ENCODE measurements around the gene NUAK1. TPM values are rescaled to one million over a fixed set of nuclear protein-coding genes. Genes with fewer than 3 reads are reported as not detected.
A peak's percentile ranks its signal among the peaks of the same experiment; 100 is the strongest.

Gene NUAK1
- total and polyA plus RNA-seq, 9 donors = 5.8 to 14.0 (median 9.1) TPM

DNA sequence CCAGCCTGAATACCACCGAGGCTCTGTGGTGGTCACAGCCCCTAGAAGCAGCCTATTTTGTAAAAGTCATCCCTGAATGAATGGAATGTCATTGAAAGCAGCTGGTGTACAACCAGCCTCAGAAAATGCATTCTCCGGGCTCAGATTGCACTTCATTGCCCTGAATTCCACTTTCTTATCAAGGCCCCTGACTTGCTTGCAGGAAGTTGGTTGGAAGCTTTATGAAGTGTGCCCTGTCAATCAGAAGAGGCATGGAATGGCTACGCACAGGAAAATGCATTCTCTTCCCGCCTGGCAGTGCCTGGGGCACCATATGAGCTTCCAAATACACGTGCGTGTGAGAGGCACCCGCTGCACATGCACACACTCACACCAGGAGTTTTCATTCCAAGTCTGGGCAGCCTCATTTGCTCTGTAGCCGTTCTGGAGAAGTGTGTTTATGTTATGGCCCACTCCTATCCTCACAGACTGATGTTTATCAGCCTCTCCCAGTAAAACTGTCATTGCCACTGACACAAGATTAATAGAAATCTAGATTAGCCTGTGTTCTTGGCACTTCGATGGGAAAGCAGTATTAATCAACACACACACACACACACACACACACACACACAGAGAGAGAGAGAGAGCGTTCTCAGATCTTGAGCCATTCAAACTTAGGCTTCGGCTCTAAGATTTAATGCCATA, 63.9 kb downstream of the NUAK1 start:
- peaks cover 12% of the 10 kb centered on the region for H3K4me1 ChIP-seq (ENCODE audit: control insufficient read depth, insufficient read depth, low read length)
- H3K9me3 ChIP-seq (replicated peaks; ENCODE audit: control insufficient read depth, low read depth, low read length) = no peaks in the 10 kb centered on the region
- no peak for DNase-seq
- no peak overlapping the region for H3K4me3 ChIP-seq (ENCODE audit: low read length)
- no CpG with 5 or more reads among the region's 11 CpGs for WGBS (ENCODE audit: insufficient coverage)
- no peaks in the 10 kb centered on the region for H3K27me3 ChIP-seq (ENCODE audit: control insufficient read depth, insufficient read depth, low read length)
- peaks cover 10% of the 10 kb centered on the region for H3K36me3 ChIP-seq (ENCODE audit: control insufficient read depth, insufficient read depth, low read length)
- no peak overlapping the region for H3K27ac ChIP-seq (ENCODE audit: low read length)

DNA sequence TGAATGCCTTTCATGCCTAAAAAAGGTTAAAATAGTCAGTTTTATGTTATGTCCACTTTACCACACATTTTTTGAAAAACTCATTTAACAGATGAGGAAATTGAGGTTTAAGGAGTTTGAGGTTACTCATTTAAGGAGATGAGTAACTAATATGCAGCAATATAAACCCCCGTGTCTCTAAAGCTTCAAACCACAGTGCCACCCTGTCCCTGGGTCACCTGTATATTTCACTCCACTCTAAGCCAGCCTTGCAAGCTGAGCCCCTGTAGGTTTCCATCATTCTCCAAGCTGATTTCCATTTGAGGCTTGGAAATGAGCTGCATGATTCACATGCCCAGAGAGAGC, 64.4 kb downstream of the NUAK1 start:
- peaks cover 12% of the 10 kb centered on the region for H3K36me3 ChIP-seq (ENCODE audit: control insufficient read depth, insufficient read depth, low read length)
- H3K27me3 ChIP-seq (ENCODE audit: control insufficient read depth, insufficient read depth, low read length) = no peaks in the 10 kb centered on the region
- peaks cover 12% of the 10 kb centered on the region for H3K4me1 ChIP-seq (ENCODE audit: control insufficient read depth, insufficient read depth, low read length)
- WGBS (ENCODE audit: insufficient coverage) = 60% methylated on average over 1 of the region's 1 CpG
- H3K4me3 ChIP-seq (ENCODE audit: low read length) = no peak overlapping the region
- no peak overlapping the region for H3K27ac ChIP-seq (ENCODE audit: low read length)
- DNase-seq = no peak
- no peaks in the 10 kb centered on the region for H3K9me3 ChIP-seq (replicated peaks; ENCODE audit: control insufficient read depth, low read depth, low read length)

DNA sequence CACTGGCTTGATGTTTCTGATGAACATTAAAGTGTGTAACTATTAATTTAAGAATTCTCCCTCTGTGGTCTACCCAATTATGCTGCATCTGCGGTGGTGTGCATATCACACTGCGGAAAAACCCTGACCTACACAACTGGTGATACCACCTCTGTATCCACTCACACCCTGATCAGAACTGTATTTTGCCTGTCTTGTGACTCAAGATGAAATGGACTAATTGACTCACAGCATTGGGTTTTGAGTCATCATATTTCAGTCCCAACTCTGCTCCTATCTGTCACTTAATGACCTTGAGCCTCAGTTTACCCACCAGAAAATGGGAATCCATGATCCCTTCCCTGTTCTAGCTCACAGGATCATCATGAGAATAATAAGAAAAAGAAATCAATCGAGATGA, 65.6 kb downstream of the NUAK1 start:
- no peaks in the 10 kb centered on the region for H3K27me3 ChIP-seq (ENCODE audit: control insufficient read depth, insufficient read depth, low read length)
- no peak for DNase-seq
- H3K27ac ChIP-seq (ENCODE audit: low read length) = no peak overlapping the region
- WGBS (ENCODE audit: insufficient coverage) = no CpG with 5 or more reads among the region's 3 CpGs
- H3K4me1 ChIP-seq (ENCODE audit: control insufficient read depth, insufficient read depth, low read length) = peaks cover 6% of the 10 kb centered on the region
- H3K4me3 ChIP-seq (ENCODE audit: low read length) = no peak overlapping the region
- peaks cover 11% of the 10 kb centered on the region for H3K36me3 ChIP-seq (ENCODE audit: control insufficient read depth, insufficient read depth, low read length)
- H3K9me3 ChIP-seq (replicated peaks; ENCODE audit: control insufficient read depth, low read depth, low read length) = no peaks in the 10 kb centered on the region

DNA sequence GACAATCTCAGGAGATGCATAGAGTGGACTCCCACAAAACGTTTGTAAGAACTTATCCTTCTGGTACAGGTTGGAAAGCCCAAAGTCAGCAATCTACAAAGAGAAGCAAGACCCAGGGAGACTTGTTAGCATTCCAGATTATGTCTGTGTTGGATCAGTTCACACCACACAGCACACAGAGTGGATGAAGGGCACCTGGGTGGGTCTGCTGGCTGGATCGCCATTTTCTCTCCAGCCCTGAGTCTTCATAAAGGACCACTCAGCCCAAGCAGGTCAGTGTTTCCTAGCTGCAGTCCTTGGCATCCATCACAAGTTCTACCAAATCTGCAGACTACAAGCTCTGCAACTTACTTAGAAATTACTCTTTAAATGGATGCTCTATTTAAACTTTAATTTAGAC, 66.0 kb downstream of the NUAK1 start:
- H3K27ac ChIP-seq (ENCODE audit: low read length) = no peak overlapping the region
- no peak overlapping the region for H3K4me3 ChIP-seq (ENCODE audit: low read length)
- 83% methylated on average over 1 of the region's 2 CpGs for WGBS (ENCODE audit: insufficient coverage)
- H3K36me3 ChIP-seq (ENCODE audit: control insufficient read depth, insufficient read depth, low read length) = peaks cover 16% of the 10 kb centered on the region
- peaks cover 6% of the 10 kb centered on the region for H3K4me1 ChIP-seq (ENCODE audit: control insufficient read depth, insufficient read depth, low read length)
- H3K9me3 ChIP-seq (replicated peaks; ENCODE audit: control insufficient read depth, low read depth, low read length) = no peaks in the 10 kb centered on the region
- no peaks in the 10 kb centered on the region for H3K27me3 ChIP-seq (ENCODE audit: control insufficient read depth, insufficient read depth, low read length)
- DNase-seq = no peak

DNA sequence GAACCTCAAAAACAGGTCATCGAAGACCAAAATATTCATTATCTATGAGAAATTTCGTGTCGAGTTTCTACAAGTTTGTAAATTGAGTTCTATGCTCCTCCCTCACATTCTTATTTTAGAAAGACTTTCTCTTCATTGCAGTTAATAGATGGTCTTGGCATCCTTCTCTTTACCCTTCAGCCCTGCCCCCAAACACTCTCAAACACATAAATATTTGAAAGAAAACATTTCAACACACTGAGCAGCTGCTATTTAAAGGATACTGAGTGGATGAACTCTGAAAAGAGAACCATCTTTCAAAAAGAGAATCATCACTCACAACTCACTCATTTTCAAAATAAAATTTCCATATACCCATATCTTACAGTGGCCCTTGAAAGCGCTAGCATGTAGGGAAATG, 67.1 kb downstream of the NUAK1 start:
- Histone ChIP-seq H3K4me1 (ENCODE audit: control insufficient read depth, insufficient read depth, low read length) (peaks cover 6% of the 10 kb centered on the region), H3K36me3 (ENCODE audit: control insufficient read depth, insufficient read depth, low read length) (peaks cover 26% of the 10 kb centered on the region), H3K4me3 (ENCODE audit: low read length) (no peak overlapping the region), H3K27me3 (ENCODE audit: control insufficient read depth, insufficient read depth, low read length) (no peaks in the 10 kb centered on the region), H3K9me3 (replicated peaks; ENCODE audit: control insufficient read depth, low read depth, low read length) (no peaks in the 10 kb centered on the region), H3K27ac (ENCODE audit: low read length) (no peak overlapping the region)
- WGBS (ENCODE audit: insufficient coverage) = no CpG with 5 or more reads among the region's 4 CpGs
- DNase-seq = peak; percentile 27

DNA sequence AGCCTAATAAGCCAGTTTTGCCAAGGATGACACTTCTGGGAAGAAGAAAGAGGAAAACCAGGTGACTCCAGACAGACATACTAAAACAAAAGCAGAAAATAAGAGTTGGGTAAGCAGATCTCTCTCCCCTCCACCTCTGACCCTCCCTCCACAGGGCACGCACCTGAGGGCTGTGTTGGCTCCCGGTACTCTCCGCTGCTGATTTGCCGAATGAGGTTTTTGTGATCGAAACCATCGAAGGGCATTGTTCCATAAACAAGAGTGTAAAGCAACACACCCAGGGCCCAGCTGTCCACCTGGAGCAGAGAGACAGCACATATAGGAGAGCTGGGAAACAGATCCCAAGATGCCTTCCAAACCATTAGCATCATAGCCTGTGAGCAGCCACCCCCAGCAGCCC, 68.1 kb downstream of the NUAK1 start:
- peaks cover 33% of the 10 kb centered on the region for H3K36me3 ChIP-seq (ENCODE audit: control insufficient read depth, insufficient read depth, low read length)
- no peaks in the 10 kb centered on the region for H3K27me3 ChIP-seq (ENCODE audit: control insufficient read depth, insufficient read depth, low read length)
- 92% methylated on average over 2 of the region's 6 CpGs for WGBS (ENCODE audit: insufficient coverage)
- no peak for DNase-seq
- no peaks in the 10 kb centered on the region for H3K9me3 ChIP-seq (replicated peaks; ENCODE audit: control insufficient read depth, low read depth, low read length)
- H3K27ac ChIP-seq (ENCODE audit: low read length) = no peak overlapping the region
- peaks cover 8% of the 10 kb centered on the region for H3K4me1 ChIP-seq (ENCODE audit: control insufficient read depth, insufficient read depth, low read length)
- no peak overlapping the region for H3K4me3 ChIP-seq (ENCODE audit: low read length)

DNA sequence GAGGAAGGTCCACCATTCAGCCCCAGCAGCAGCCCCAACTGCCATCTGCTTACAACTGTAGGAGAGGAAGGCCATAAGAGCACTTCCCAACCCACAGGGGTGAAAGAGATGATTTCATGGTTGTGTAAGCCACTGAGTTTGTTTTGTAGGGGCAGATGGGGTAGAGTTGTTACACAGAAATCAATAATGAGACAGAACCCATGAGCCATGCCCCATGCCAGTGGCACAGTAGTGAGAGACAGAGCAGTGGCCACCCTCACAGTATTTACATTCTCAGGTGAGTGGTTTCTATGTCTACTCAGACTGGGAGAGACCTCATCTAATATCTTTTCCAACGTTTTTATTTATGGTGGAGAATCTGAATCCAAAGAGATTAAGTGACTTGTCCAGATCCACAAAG, 68.6 kb downstream of the NUAK1 start:
- DNase-seq = no peak
- no peak overlapping the region for H3K27ac ChIP-seq (ENCODE audit: low read length)
- H3K36me3 ChIP-seq (ENCODE audit: control insufficient read depth, insufficient read depth, low read length) = peaks cover 37% of the 10 kb centered on the region
- no peaks in the 10 kb centered on the region for H3K9me3 ChIP-seq (replicated peaks; ENCODE audit: control insufficient read depth, low read depth, low read length)
- no CpG with 5 or more reads among the region's 1 CpG for WGBS (ENCODE audit: insufficient coverage)
- no peak overlapping the region for H3K4me3 ChIP-seq (ENCODE audit: low read length)
- H3K4me1 ChIP-seq (ENCODE audit: control insufficient read depth, insufficient read depth, low read length) = peaks cover 8% of the 10 kb centered on the region
- no peaks in the 10 kb centered on the region for H3K27me3 ChIP-seq (ENCODE audit: control insufficient read depth, insufficient read depth, low read length)

DNA sequence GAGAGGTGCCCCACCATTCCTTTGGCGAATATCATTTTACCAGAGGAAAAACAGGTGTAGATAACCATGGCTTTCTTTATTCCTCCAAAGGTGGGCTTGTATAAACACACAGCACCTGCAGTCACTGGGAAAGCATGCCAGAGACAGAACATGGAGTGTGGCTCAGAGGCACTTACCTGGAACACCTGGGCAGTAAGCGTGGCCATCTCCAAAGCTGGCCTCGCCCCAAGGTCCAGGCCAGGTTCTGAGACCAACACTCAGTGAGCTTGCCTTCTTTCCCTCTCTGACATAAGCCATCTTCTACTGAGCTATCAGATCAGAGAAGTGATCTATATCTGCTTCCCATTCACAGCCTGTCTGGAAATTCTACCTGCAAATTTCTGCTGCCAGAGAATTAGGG, 70.5 kb downstream of the NUAK1 start:
- WGBS (ENCODE audit: insufficient coverage) = 94% methylated on average over 3 of the region's 3 CpGs
- Histone ChIP-seq H3K4me1 (ENCODE audit: control insufficient read depth, insufficient read depth, low read length) (peaks cover 2% of the 10 kb centered on the region), H3K27me3 (ENCODE audit: control insufficient read depth, insufficient read depth, low read length) (no peaks in the 10 kb centered on the region), H3K4me3 (ENCODE audit: low read length) (no peak overlapping the region), H3K9me3 (replicated peaks; ENCODE audit: control insufficient read depth, low read depth, low read length) (no peaks in the 10 kb centered on the region), H3K36me3 (ENCODE audit: control insufficient read depth, insufficient read depth, low read length) (peaks cover 37% of the 10 kb centered on the region), H3K27ac (ENCODE audit: low read length) (no peak overlapping the region)
- DNase-seq = no peak

DNA sequence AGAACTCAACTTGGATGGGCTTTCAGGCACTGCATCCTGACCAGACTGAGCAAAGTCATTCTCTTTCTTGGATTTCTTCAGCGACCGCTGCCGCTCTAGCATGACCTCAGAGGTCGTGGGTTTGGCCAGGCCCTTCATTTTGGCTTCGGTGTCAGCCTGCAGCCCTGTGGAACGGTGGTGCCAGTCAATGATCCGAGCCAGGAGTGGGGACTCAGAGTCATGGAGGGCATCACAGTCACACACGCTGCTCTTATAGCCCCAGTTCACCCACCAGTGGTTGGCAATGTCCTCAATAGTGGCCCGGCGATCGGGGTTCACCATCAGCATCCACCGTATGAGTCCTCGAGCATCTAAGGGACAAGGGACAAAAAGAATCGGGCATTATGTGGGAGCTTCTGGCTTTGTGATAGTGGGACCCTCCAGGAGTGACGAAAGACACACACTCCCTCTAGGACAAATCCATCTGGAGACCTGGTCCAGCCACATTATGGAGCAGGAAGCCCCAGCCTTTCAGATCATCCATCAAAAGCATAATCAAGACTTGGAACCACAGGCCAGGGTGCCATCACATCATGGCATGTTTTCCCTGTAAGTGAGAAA, 71.0 kb downstream of the NUAK1 start:
- H3K27ac ChIP-seq (ENCODE audit: low read length) = no peak overlapping the region
- no peak overlapping the region for H3K4me3 ChIP-seq (ENCODE audit: low read length)
- DNase-seq = no peak
- H3K9me3 ChIP-seq (replicated peaks; ENCODE audit: control insufficient read depth, low read depth, low read length) = no peaks in the 10 kb centered on the region
- WGBS (ENCODE audit: insufficient coverage) = 93% methylated on average over 9 of the region's 15 CpGs
- H3K27me3 ChIP-seq (ENCODE audit: control insufficient read depth, insufficient read depth, low read length) = no peaks in the 10 kb centered on the region
- peaks cover 37% of the 10 kb centered on the region for H3K36me3 ChIP-seq (ENCODE audit: control insufficient read depth, insufficient read depth, low read length)
- peaks cover 2% of the 10 kb centered on the region for H3K4me1 ChIP-seq (ENCODE audit: control insufficient read depth, insufficient read depth, low read length)

DNA sequence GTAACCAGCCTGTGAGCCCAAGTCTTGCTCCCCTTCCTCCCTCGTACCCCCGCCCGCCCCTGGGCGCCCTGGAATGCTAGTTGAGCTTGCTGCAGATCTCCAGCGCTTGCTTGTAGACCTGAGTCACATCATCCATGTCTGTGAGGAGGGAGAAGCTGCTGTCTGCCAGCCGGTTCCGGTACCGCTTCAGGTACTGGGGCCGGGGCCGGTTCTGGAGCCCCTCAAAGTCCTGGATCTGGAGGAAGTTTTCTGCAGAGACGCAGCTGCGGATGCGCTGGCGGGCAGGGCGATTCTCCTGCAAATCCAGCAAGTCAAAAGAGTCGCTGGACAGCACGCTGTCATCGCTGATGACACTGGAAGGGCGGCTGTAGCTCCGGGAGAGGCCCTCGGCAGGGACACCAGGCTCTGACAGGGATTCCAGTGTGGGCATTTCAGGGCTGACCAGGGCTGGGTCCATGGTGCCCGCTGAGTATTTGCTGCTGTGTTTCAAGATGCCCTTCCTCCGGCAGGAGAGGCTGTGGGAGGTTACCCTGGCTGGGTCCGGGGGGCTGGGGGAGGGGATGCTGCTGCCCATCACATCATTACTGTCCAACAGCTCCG, 71.9 kb downstream of the NUAK1 start:
- Histone ChIP-seq H3K4me1 (ENCODE audit: control insufficient read depth, insufficient read depth, low read length) (peaks cover 2% of the 10 kb centered on the region), H3K27me3 (ENCODE audit: control insufficient read depth, insufficient read depth, low read length) (no peaks in the 10 kb centered on the region)
- WGBS (ENCODE audit: insufficient coverage) = 95% methylated on average over 17 of the region's 25 CpGs

More for the DNA sequence above, 71.9 kb downstream of the NUAK1 start:
- H3K27ac ChIP-seq (ENCODE audit: low read length) = no peak overlapping the region
- no peak for DNase-seq
- H3K36me3 ChIP-seq (ENCODE audit: control insufficient read depth, insufficient read depth, low read length) = peaks cover 37% of the 10 kb centered on the region
- no peaks in the 10 kb centered on the region for H3K9me3 ChIP-seq (replicated peaks; ENCODE audit: control insufficient read depth, low read depth, low read length)
- no peak overlapping the region for H3K4me3 ChIP-seq (ENCODE audit: low read length)

All from muscle of leg (tissue), 11 donors.